ENCODE results near the gene NRIP2. TPM values are rescaled to one million over a fixed set of nuclear protein-coding genes. Genes with fewer than 3 reads are reported as not detected.

Gene NRIP2
- total and polyA plus RNA-seq, 10 of the 15 experiments (the other 5 are each of a cell fraction or from before 2014, with no cell fraction given), result 0.04 to 0.83 (median 0.42) TPM; not detected in 7

DNA sequence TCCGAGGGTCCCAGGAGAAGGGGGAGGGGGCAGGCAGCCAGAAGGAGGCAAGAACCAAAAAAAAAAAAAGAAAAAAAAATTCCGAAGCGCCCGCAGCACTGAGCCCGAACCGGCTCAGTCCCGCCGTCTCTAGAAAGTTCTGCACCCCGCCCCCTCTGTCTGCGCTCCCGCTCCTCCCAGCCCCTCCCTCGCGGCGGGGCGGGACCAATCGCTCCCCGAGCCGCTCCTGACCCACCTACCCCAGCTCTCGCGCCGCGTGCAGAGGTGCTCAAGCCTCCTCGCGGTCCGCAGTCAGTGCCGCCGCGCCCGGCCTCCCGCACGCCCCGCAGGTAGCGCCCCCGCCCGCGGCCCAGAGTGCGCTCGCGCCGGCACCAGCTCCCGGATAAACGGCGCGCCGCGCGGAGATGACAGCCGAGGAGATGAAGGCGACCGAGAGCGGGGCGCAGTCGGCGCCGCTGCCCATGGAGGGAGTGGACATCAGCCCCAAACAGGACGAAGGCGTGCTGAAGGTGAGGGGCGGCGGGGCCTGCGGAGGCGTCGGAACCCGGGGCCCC, 40.0 kb downstream of the NRIP2 start, which contains the start of gene FKBP4 (continued):
- TF ChIP-seq RAD21 (IDR thresholded peaks at IDR 0.05; ENCODE audit: insufficient read depth, low read depth, low read length) (no peak), RFX5 (IDR thresholded peaks at IDR 0.05; ENCODE audit: low read depth, low read length) (no peak), MTA3 (IDR thresholded peaks at IDR 0.05; ENCODE audit: borderline replicate concordance, low read length) (no peak), SREBF1 (IDR thresholded peaks at IDR 0.05; ENCODE audit: low read length) (no peak), SMAD1 (IDR thresholded peaks at IDR 0.05; ENCODE audit: low read depth, partially characterized antibody) (no peak), GABPA (IDR thresholded peaks at IDR 0.05; ENCODE audit: low read depth) (no peak), ZZZ3 (IDR thresholded peaks at IDR 0.05; ENCODE audit: control insufficient read depth, insufficient read length, low read depth) (no peak), NFYB (IDR thresholded peaks at IDR 0.05; ENCODE audit: insufficient read depth, low read depth, low read length) (peak; percentile 49; the same call in 1 of the 2 replicates), ATF2 (IDR thresholded peaks at IDR 0.05; ENCODE audit: low read length) (no peak), PAX5 (IDR thresholded peaks at IDR 0.05; ENCODE audit: borderline replicate concordance, low read depth, low read length) (no peak; the same call in 1 of the 2 replicates), HCFC1 (IDR thresholded peaks at IDR 0.05; ENCODE audit: low read length) (0 out of 2 replicates have a peak, but pooled peaks have one; percentile 1), POLR2AphosphoS2 (IDR thresholded peaks at IDR 0.05; ENCODE audit: low read depth, low read length) (no peak; the same call in 1 of the 2 replicates), LARP7 (IDR thresholded peaks at IDR 0.05) (peak; percentile 90), RBBP5 (conservative IDR thresholded peaks at IDR 0.05) (no peak), SKIL (IDR thresholded peaks at IDR 0.05; ENCODE audit: low read depth, poor library complexity, severe bottlenecking) (no peak), ETV6 (conservative IDR thresholded peaks at IDR 0.05 in 1 of 2, IDR thresholded peaks at IDR 0.05 in 1 of 2; ENCODE audit: borderline replicate concordance in 1 of 2, low read depth in 1 of 2) (no peak), MYC (IDR thresholded peaks at IDR 0.05; ENCODE audit: insufficient read depth, insufficient read length, insufficient replicate concordance, low read length, severe bottlenecking) (no peak), CUX1 (IDR thresholded peaks at IDR 0.05; ENCODE audit: insufficient replicate concordance, low read depth, low read length) (no peak), CHD4 (IDR thresholded peaks at IDR 0.05) (no peak)
- TF ChIP-seq, protein P1, sequence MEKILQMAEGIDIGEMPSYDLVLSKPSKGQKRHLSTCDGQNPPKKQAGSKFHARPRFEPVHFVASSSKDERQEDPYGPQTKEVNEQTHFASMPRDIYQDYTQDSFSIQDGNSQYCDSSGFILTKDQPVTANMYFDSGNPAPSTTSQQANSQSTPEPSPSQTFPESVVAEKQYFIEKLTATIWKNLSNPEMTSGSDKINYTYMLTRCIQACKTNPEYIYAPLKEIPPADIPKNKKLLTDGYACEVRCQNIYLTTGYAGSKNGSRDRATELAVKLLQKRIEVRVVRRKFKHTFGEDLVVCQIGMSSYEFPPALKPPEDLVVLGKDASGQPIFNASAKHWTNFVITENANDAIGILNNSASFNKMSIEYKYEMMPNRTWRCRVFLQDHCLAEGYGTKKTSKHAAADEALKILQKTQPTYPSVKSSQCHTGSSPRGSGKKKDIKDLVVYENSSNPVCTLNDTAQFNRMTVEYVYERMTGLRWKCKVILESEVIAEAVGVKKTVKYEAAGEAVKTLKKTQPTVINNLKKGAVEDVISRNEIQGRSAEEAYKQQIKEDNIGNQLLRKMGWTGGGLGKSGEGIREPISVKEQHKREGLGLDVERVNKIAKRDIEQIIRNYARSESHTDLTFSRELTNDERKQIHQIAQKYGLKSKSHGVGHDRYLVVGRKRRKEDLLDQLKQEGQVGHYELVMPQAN (conservative IDR thresholded peaks at IDR 0.05), result peak; percentile 75
